Measurements from ENCODE around the gene ST8SIA5.
A peak's percentile ranks its signal among the peaks of the same experiment; 100 is the strongest.

Gene ST8SIA5

DNA sequence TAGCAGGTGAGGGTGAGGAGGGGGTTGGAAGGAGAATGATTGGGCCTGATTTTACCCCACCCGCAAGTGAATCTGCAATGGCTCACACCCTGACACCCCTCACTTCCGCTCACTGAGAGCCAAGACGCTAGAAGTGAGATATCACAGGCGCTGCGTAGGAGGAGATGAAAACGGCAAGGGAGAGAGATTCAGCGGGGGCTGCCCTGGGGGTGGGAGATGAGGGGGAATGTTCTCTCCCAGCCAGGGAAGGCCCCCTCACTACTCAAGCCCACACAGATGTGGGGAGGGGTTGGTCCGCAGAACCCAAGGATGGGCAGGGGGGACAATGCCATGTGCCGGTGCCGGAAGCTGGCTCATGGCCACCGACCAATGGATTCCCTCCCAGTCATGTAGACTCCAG lies 132.7 kb downstream of the ST8SIA5 start:
- DNase-seq (ENCODE audit: low read depth): peak; percentile 13

- DNase-seq (ENCODE audit: low read depth): peak; percentile 5
Observed at GRCh38 chr18:46623541-46623940, 133.3 kb downstream of the ST8SIA5 start.

- no peak for DNase-seq (ENCODE audit: low read depth)
Observed at GRCh38 chr18:46622999-46623398, 133.9 kb downstream of the ST8SIA5 start.

- DNase-seq (ENCODE audit: low read depth): no peak
Observed at GRCh38 chr18:46622451-46622850, 134.4 kb downstream of the ST8SIA5 start.

DNA sequence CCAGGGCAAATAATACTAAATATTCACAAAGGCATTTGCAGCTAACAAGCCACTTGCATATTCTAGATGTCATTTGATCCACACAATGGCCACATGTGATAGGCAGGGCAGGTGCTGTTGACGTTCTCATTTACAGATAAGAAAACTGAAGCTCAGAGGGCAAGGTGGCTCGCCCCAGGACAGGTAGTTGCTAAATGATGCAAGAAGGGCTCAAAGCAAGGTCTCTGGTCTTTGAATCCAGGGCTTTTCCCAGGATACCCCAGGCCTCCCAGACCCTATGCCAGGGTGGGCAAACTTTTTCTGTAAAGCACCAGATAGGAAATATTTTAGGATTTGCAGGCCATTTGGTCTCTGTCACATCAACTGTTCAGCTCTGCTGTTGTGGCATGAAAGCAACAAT lies 135.0 kb downstream of the ST8SIA5 start:
- no peak for DNase-seq (ENCODE audit: low read depth)

GRCh38 chr18:46621111-46621766 lies 135.6 kb downstream of the ST8SIA5 start:
- no peak for DNase-seq (ENCODE audit: low read depth)

- no peak for DNase-seq (ENCODE audit: low read depth)
Observed at GRCh38 chr18:46619559-46619958, 137.3 kb downstream of the ST8SIA5 start.

All from activated T-cell treated with anti-CD3 and anti-CD28 coated beads for 24 hours (primary cell).